ENCODE results near the gene ERVH48-1. TPM values are rescaled to one million over a fixed set of nuclear protein-coding genes. Genes with fewer than 3 reads are reported as not detected.

Gene ERVH48-1
- total RNA-seq: not detected

- Histone ChIP-seq H3K9ac (ENCODE audit: low read depth in 2 of 2, low read length in 2 of 2) (no peak within 1 kb of the TSS), H3K4me3 (no peak within 1 kb of the TSS), H3K9me3 (no peaks in the 10 kb centered on the region), H3K36me3 (no peaks in the 10 kb centered on the region), H3K4me1 (no peaks in the 10 kb centered on the region), H3K27ac (no peak within 1 kb of the TSS), H3K27me3 (no peaks in the 10 kb centered on the region)
- intact Hi-C loops (cut with DNase I): no loop called here
- TF ChIP-seq, protein P1, sequence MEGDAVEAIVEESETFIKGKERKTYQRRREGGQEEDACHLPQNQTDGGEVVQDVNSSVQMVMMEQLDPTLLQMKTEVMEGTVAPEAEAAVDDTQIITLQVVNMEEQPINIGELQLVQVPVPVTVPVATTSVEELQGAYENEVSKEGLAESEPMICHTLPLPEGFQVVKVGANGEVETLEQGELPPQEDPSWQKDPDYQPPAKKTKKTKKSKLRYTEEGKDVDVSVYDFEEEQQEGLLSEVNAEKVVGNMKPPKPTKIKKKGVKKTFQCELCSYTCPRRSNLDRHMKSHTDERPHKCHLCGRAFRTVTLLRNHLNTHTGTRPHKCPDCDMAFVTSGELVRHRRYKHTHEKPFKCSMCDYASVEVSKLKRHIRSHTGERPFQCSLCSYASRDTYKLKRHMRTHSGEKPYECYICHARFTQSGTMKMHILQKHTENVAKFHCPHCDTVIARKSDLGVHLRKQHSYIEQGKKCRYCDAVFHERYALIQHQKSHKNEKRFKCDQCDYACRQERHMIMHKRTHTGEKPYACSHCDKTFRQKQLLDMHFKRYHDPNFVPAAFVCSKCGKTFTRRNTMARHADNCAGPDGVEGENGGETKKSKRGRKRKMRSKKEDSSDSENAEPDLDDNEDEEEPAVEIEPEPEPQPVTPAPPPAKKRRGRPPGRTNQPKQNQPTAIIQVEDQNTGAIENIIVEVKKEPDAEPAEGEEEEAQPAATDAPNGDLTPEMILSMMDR (IDR thresholded peaks at IDR 0.05): no peak
- no peak for DNase-seq
Observed at GRCh38 chr21:42925114-42925926, at the start of gene ERVH48-1. Gene ERVH48-1, minus strand, starts transcription at chr21:42925630. Its CDS starts 6,624 bp downstream, at chr21:42919006.

GRCh38 chr21:42973991-42974831 is 48.8 kb upstream of the ERVH48-1 start, which contains the start of gene PKNOX1:
Gene PKNOX1, plus strand, starts transcription at chr21:42974562. Its CDS starts 29,820 bp downstream, at chr21:43004382.
- DNase-seq: peak; percentile 99
- H3K9ac ChIP-seq (ENCODE audit: low read depth in 2 of 2, low read length in 2 of 2): peak within 1 kb of the TSS; percentile 88 to 93
- intact Hi-C loops (cut with DNase I): no loop called here

GRCh38 chr21:42973309-42973990 is 48.0 kb upstream of the ERVH48-1 start:
- H3K27me3 ChIP-seq: no peaks in the 10 kb centered on the region
- DNase-seq: no peak
- TF ChIP-seq, protein P1 (IDR thresholded peaks at IDR 0.05): no peak
- H3K27ac ChIP-seq: peak overlapping the region; percentile 79
- H3K36me3 ChIP-seq: no peaks in the 10 kb centered on the region
- H3K9ac ChIP-seq (ENCODE audit: low read depth in 2 of 2, low read length in 2 of 2): peak overlapping the region; percentile 82 to 88
- peak overlapping the region; percentile 46 for H3K4me3 ChIP-seq
- intact Hi-C loops (cut with DNase I): no loop called here
- H3K4me1 ChIP-seq: peaks cover 4% of the 10 kb centered on the region
- H3K9me3 ChIP-seq: no peaks in the 10 kb centered on the region

More at GRCh38 chr21:42973991-42974831, 48.8 kb upstream of the ERVH48-1 start, which contains the start of gene PKNOX1:
- Histone ChIP-seq H3K4me3 (peak within 1 kb of the TSS; percentile 68), H3K36me3 (no peaks in the 10 kb centered on the region), H3K4me1 (peaks cover 4% of the 10 kb centered on the region), H3K9me3 (no peaks in the 10 kb centered on the region), H3K27me3 (no peaks in the 10 kb centered on the region), H3K27ac (peak within 1 kb of the TSS; percentile 90)
- TF ChIP-seq, protein P1 (IDR thresholded peaks at IDR 0.05): no peak

DNA sequence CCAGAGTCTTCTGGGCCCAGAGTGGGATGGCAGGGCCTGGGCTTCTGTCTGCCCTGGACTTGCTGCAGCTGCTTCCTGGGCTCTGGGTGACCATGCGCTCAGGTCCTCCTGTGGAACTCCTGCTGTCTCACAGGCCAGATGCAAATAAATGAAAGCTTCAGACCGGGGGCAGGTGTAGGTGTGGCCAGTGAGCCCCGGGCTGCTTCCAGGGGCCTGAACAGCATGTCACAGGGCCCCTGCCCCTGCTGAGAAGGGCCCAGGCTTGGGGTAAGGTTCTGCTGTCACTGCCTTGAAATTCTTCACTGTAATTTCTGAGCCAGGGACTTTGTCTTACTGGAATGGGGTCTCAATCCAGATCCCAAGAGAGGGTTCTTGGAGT is 46.5 kb upstream of the ERVH48-1 start:
- no peaks in the 10 kb centered on the region for H3K27me3 ChIP-seq
- intact Hi-C loops (cut with DNase I): no loop called here
- H3K4me1 ChIP-seq: peaks cover 4% of the 10 kb centered on the region
- TF ChIP-seq, protein P1 (IDR thresholded peaks at IDR 0.05): no peak
- H3K9me3 ChIP-seq: no peaks in the 10 kb centered on the region
- DNase-seq: no peak
- peak overlapping the region; percentile 80 for H3K27ac ChIP-seq
- H3K9ac ChIP-seq (ENCODE audit: low read depth in 2 of 2, low read length in 2 of 2): no peak overlapping the region
- H3K4me3 ChIP-seq: no peak overlapping the region
- no peaks in the 10 kb centered on the region for H3K36me3 ChIP-seq

Measured in colonic mucosa (tissue), 4 donors.